Activated CD8-positive, alpha-beta memory T cell treated with anti-CD3 and anti-CD28 coated beads for 24 hours (primary cell): ENCODE measurements around the gene OR2T3.
"Not testable (repeated sequence)": the region's sequence is repeated elsewhere in the genome, so short reads cannot be mapped to it uniquely, and the experiment has no call there.

ENCODE experiments used
- DNase-seq: peaks from one replicate; pipeline ENCODE4 v3.0.0-alpha.2; 2020

The OR2T3 gene, protein sequence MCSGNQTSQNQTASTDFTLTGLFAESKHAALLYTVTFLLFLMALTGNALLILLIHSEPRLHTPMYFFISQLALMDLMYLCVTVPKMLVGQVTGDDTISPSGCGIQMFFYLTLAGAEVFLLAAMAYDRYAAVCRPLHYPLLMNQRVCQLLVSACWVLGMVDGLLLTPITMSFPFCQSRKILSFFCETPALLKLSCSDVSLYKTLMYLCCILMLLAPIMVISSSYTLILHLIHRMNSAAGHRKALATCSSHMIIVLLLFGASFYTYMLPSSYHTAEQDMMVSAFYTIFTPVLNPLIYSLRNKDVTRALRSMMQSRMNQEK

GRCh38 chr1:248473051-248473450, at the start of gene OR2T3:
OR2T3 (plus strand) TSS chr1:248473351; CDS start chr1:248473351, 0 bp downstream.
- DNase-seq, result not testable (repeated sequence)

GRCh38 chr1:248427526-248428191, 45.5 kb upstream of the OR2T3 start:
- DNase-seq, result not testable (repeated sequence)

DNA sequence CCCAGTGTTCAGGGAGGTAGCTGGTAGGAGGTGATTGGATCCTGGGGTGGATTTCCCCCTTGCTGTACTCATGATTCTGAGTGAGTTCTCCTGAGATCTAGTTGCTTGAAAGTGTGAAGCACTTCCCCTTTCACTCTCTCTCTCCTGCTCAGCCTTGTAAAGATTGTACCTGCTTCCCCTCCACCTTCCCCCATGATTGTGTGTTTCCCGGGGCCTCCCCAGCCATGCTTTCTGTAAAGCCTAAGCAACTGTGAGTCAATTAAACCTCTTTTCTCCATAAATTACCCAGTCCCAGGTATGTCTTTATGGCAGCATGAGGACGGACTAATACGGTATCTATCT, 45.0 kb upstream of the OR2T3 start:
- DNase-seq, result not testable (repeated sequence)

GRCh38 chr1:248431683-248432082, 41.5 kb upstream of the OR2T3 start:
- not testable (repeated sequence) for DNase-seq

GRCh38 chr1:248432201-248432600, 41.0 kb upstream of the OR2T3 start:
- not testable (repeated sequence) for DNase-seq

DNA sequence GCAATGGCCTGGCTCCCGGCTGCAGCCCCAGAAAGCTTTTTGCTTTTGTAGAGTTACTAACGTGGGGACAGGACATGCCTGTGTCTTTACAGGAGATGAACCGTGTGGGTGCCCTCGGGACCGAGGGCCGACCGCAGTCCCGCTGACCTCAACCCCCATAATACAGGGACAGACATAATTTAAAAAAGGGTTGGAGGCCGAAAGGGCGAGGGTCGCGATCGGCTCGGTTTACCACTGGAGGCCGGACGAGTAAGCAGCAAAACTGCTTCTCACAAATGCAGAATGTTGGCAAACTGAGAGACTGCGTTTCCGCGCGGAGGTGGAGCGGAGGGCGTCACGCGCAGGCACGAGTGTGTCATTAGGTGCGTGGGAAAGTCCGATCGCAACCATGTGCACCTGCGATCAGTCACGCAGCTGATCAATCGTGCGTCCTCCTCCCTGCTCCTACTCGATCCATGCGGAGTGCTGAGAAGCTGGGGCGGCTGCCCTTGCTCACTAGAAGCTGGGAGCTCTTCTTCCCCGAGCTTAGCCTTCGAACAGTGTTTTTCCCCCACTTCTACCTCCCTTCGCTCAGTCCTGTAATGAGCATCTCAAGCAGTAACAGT, 39.2 kb upstream of the OR2T3 start:
- not testable (repeated sequence) for DNase-seq

GRCh38 chr1:248434913-248435312, 38.2 kb upstream of the OR2T3 start:
- DNase-seq, result not testable (repeated sequence)

GRCh38 chr1:248436303-248436702, 36.8 kb upstream of the OR2T3 start:
- not testable (repeated sequence) for DNase-seq

DNA sequence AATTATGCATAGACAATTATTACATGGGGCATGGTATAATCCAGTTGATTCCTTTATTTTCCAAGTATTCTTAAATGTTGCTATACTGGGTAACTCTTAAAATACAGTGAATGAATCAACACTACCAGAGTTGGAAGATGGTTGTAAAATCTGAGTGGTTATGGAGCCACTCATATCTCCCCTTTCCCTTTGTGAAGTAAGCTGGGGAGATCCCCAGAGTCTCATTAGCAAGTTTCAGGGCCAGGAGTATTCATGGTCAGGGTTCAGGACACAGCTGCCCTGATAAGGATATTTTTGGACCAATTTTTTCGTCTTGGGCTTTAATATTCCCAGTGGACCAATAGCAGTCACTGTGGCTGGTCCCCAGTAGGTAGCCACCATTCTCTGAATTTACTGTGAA, 34.5 kb upstream of the OR2T3 start:
- not testable (repeated sequence) for DNase-seq

DNA sequence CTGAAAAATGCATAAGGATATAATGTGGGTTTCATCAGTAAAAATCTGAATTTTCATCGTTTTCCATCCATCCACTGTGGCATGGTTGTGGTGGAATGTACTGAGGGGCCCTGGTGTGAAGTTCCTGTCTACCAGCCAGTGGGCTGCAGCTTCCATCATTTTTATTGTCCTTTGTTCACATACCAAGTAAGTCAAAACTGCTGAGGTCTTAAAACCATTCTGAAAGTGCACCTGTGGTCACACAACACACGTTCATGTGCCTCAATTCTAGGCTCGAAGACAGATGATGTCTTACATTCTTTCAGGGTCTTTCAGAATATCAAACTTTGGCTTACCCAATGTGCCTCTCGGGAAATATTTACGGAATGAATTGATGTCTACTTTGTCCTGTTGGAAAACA, 33.9 kb upstream of the OR2T3 start:
- DNase-seq, result not testable (repeated sequence)

DNA sequence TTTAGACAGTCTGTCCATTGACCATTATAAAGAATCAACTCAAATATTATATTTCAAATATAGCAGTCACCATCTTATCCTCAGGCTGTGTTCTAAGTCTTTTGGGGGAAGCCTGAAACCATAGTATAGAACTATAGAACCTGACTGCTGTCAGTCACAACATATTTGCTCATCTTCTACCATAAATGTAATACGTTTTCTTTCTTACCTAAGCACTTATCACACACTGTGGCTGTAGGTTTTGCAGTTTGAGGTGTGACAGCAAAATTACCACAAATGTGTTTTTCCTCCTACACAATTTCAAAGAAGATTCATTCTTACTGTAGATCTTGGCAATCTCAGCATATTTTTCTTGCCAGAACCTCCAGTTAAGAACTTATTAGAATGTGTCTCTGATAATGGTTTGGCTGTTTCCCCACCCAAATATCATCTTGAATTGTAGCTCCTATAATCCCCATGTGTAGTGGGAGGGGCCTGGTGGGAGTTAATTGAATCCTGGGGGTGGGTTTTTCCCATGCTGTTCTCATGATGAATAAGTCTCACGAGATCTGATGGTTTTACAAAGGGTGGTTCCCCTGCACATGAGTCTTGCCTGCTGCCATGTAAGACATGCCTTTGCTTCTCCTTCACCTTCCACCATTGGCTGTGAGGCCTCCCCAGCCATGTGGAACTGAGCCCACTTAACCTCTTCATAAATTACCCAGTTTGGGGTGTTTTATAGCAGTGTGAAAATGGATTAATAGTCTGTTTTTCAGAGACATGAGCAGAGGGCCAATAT, 30.5 kb upstream of the OR2T3 start:
- not testable (repeated sequence) for DNase-seq

DNA sequence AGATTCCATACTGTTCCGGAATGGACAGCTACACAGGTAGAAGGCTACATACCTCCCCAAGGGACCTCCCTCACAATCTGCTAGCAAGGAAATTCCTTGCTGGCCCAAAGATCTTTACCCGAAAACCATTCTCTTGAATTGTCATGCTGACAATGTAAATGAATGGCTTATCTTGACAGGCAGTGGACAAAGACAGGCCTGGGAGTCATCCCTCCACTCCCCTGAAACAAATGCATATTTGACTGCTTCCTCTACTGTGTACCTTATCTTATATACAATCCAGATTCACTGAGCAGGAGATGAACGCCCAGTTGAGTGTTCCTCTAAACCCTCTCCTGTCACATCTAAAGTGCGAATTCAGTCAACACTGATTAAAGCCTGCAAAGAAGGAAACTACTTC, 28.5 kb upstream of the OR2T3 start:
- not testable (repeated sequence) for DNase-seq

- DNase-seq, result not testable (repeated sequence)
Observed at GRCh38 chr1:248445399-248445798, 27.8 kb upstream of the OR2T3 start, which contains the start of gene OR2T2. OR2T2 (plus strand) TSS chr1:248445637; CDS start chr1:248452798, 7,161 bp downstream.

DNA sequence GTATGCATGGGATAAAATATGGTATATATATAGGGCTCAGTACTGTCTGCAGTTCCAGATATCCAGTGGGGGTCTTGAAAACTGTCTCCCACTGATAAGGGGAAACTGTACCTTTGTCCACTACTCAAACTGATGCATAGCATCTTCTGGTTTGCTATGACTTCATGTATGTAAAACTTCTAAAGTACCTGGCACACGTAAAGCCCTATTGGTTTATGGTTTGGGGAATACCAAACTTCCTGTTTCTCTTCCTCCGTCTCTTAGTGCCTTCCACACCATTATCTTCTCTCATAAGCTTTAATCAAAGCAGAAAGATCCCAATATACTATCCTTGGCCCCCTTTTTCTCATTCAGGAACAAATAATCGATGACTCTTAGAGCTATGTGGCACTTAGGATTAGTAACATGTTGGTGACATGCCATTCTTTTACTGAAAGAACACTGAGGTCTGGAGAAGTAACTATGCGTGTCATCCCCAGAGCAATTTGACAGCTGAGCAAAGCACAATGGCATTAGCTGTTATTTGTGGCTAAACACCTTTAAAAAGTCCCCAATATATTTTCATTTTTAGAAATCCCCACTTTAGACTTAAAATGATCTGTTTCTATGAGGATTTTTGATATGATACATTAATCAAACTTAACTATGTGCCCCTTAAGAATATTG, 24.6 kb upstream of the OR2T3 start:
- DNase-seq, result not testable (repeated sequence)

DNA sequence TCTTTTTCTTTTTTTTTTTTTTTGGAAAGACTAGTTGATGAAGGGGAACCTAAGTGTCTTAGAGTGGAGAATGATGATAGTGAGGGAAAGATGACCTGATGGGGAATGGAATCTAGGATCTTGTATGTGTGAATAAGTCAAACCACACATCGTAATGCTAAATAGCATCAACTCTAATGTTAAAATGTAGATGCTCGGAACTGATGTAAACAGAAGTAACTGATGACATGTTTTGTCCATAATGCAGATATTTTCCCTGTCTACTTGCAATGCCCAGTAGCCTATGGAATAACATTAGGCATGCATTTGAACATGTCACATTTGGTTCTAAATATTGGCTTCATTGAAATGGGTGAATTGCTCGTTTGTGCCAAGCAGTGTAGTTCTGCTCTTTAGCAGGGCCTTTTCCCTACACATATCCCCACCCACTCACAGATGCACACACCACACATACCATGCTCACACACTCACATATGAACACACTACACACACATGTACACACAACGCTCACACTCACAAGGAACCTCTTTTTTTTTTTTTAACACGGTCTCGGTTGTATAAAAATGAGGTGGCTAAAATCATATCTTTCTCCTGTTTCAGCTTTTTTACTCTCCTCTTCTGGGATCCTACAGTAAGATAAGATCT, 23.2 kb upstream of the OR2T3 start:
- not testable (repeated sequence) for DNase-seq

- not testable (repeated sequence) for DNase-seq
Observed at GRCh38 chr1:248450466-248451145, 22.5 kb upstream of the OR2T3 start.

DNA sequence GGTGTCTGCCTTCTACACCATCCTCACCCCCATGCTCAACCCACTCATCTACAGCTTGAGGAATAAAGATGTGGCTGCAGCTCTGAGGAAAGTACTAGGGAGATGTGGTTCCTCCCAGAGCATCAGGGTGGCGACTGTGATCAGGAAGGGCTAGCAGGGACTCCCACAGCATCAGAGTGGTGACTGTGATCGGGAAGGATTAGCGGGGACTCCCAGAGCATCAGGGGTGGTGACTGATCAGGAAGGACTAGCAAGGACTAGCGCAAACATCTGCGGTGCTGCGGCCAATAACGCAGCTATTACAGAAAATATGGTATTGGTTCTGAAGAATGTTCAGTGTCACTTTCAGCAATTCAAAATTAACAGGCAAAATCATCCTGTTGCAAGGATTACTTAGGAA, 19.5 kb upstream of the OR2T3 start:
- not testable (repeated sequence) for DNase-seq

DNA sequence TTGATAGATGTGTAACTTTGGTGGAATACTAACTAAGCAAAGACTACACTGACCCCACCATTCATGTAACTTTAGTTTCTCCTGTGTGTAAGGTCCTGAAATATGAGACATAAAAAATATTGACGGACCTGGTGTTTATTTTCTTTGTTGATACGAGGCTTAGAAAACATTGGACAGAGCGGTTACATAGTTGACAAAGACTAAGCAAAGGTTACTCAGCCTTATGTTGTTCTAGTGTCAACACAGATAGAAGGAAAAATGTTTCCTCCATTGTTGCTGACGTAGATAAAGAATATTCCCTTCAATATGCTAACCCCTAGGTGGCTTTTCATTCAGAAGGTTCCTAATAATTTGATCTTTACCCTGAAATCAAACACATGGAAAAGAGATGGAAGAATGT, 18.1 kb upstream of the OR2T3 start:
- DNase-seq, result not testable (repeated sequence)

GRCh38 chr1:248456635-248457034, 16.5 kb upstream of the OR2T3 start:
- not testable (repeated sequence) for DNase-seq

DNA sequence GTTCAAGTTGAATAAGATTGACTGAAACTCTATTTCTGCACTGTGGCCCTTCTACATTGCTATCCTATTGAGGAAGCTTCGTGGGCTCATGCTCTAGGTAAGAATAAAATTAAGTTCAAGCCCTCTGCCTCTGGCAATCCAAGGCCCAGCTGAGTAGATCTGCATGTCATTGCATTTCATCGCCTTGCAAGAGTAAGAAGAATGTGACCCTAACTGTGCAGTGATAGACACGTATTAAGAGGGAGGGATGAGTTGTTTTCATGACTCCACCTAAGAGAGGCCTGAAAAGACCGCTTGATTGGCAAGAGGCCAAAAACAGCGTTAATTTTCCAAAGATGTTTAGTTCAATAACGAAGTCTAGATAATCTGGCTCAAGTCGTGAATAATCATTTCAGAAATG, 14.0 kb upstream of the OR2T3 start:
- DNase-seq, result not testable (repeated sequence)

DNA sequence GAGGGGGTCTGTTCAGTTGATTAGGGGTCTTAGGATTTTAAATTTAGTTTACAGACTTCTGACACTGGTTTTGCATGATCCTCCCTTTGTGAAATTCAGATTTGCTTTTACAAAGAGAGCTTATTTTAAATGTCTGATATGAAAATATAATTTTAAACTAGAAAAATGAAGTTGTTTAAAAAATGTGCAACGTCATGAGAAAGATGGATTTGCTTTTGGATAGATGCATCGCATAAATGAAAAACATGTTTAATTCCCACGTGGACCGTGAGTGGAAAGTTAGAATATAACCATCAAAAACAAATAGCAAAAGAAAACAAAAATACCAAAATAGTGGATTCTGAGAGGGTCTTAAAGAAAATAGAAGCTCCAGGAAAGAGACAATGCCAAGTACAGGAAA, 2.0 kb upstream of the OR2T3 start:
- DNase-seq, result no peak
